ENCODE results near the gene TLK2.
"Not testable (repeated sequence)": the region's sequence is repeated elsewhere in the genome, so short reads cannot be mapped to it uniquely, and the experiment has no call there.

- not testable (repeated sequence) for TF ChIP-seq ZFP3 (CRISPR knock-in tag; IDR thresholded peaks at IDR 0.05); PATZ1 (CRISPR knock-in tag; IDR thresholded peaks at IDR 0.05; ENCODE audit: borderline replicate concordance); PPARA (CRISPR knock-in tag; IDR thresholded peaks at IDR 0.05; ENCODE audit: borderline replicate concordance); ISL1 (CRISPR knock-in tag; IDR thresholded peaks at IDR 0.05)
- TF ChIP-seq, protein P1, sequence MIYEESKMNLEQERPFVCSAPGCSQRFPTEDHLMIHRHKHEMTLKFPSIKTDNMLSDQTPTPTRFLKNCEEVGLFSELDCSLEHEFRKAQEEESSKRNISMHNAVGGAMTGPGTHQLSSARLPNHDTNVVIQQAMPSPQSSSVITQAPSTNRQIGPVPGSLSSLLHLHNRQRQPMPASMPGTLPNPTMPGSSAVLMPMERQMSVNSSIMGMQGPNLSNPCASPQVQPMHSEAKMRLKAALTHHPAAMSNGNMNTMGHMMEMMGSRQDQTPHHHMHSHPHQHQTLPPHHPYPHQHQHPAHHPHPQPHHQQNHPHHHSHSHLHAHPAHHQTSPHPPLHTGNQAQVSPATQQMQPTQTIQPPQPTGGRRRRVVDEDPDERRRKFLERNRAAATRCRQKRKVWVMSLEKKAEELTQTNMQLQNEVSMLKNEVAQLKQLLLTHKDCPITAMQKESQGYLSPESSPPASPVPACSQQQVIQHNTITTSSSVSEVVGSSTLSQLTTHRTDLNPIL (CRISPR knock-in tag; IDR thresholded peaks at IDR 0.05; ENCODE audit: low read depth), result not testable (repeated sequence)
Measured at GRCh38 chr17:62560971-62561370, 82.3 kb downstream of the TLK2 start.
